WTC11 (cell line): ENCODE measurements around the gene DYDC1. TPM values are rescaled to one million over a fixed set of nuclear protein-coding genes. Genes with fewer than 3 reads are reported as not detected.

Experiments
- ATAC-seq: fragments of 200-7000 bp; cut with Tn5 transposase; 2 replicates; pipeline ENCODE4 v1.10.0; 2021; ENCODE audit warnings: mild to moderate bottlenecking, moderate library complexity
- CTCF ChIA-PET: fragments of 300-600 bp; sonication (Branson Sonifier 250); formaldehyde crosslinking; loops from one replicate; lab custom pipeline; 2021; ENCODE audit warnings: antibody characterized with exemption; lab: Charles Lee
- POLR2A ChIA-PET: fragments of 350-600 bp; sonication (Branson Sonifier 250); formaldehyde crosslinking; loops from one replicate; lab custom pipeline; 2021; ENCODE audit warnings: antibody characterized with exemption; lab: Charles Lee
- DNase-seq: peaks from one replicate; pipeline ENCODE4 v3.0.0; 2021; ENCODE audit warnings: low spot score
- H3K27ac Mint-ChIP-seq: 2 replicates; pipeline ENCODE4 v1.8.0; 2021; ENCODE audit warnings: mixed read lengths
- H3K27me3 Mint-ChIP-seq: 2 replicates; pipeline ENCODE4 v1.8.0; 2021; ENCODE audit warnings: low read depth, mild to moderate bottlenecking, moderate library complexity, mixed read lengths
- H3K36me3 Mint-ChIP-seq: 2 replicates; pipeline ENCODE4 v1.8.0; 2021; ENCODE audit warnings: mixed read lengths
- H3K4me1 Mint-ChIP-seq: 2 replicates; pipeline ENCODE4 v1.8.0; 2022; ENCODE audit warnings: mixed read lengths
- H3K4me3 Mint-ChIP-seq: 2 replicates; pipeline ENCODE4 v1.8.0; 2021; ENCODE audit warnings: mild to moderate bottlenecking, moderate library complexity, mixed read lengths
- H3K9me3 Mint-ChIP-seq: 2 replicates; pipeline ENCODE4 v1.8.0; 2021; ENCODE audit warnings: mixed read lengths
- ATF3 ChIP-seq: sonication (generic); formaldehyde crosslinking; conservative IDR thresholded peaks from 2 replicates; pipeline ENCODE4 v1.8.1; 2022; ENCODE audit warnings: mild to moderate bottlenecking, missing genetic modification reagents
- CTCF ChIP-seq: fragments of 200-600 bp; IDR thresholded peaks from 2 replicates; pipeline ENCODE4 v1.8.0; 2022; ENCODE audit warnings: antibody characterized with exemption
- E2F5 ChIP-seq: sonication (generic); formaldehyde crosslinking; IDR thresholded peaks from 2 replicates; pipeline ENCODE4 v1.8.1; 2022; ENCODE audit warnings: mild to moderate bottlenecking, moderate library complexity, missing genetic modification reagents
- GABPB1 ChIP-seq: sonication (generic); formaldehyde crosslinking; IDR thresholded peaks from 2 replicates; pipeline ENCODE4 v1.8.1; 2023; ENCODE audit warnings: mild to moderate bottlenecking, missing genetic modification reagents
- GRHL2 ChIP-seq: fragments of 250-450 bp; sonication (Bioruptor Pico); IDR thresholded peaks from 2 replicates; pipeline ENCODE4 v1.8.0; 2022; ENCODE audit warnings: mild to moderate bottlenecking, moderate library complexity; ENCODE audit not compliant: insufficient replicate concordance, severe bottlenecking
- JUN ChIP-seq: sonication (generic); formaldehyde crosslinking; IDR thresholded peaks from 2 replicates; pipeline ENCODE4 v1.8.0; 2023; ENCODE audit warnings: mild to moderate bottlenecking, missing genetic modification reagents
- NR2C2 ChIP-seq: sonication (generic); formaldehyde crosslinking; IDR thresholded peaks from 2 replicates; pipeline ENCODE4 v1.8.0; 2022; ENCODE audit warnings: mild to moderate bottlenecking, missing genetic modification reagents
- NR3C1 ChIP-seq: sonication (generic); formaldehyde crosslinking; conservative IDR thresholded peaks from 2 replicates; pipeline ENCODE4 v1.8.1; 2023; ENCODE audit warnings: low read depth, mild to moderate bottlenecking, missing genetic modification reagents
- RELA ChIP-seq: sonication (generic); formaldehyde crosslinking; IDR thresholded peaks from 2 replicates; pipeline ENCODE4 v1.8.1; 2022; ENCODE audit warnings: missing genetic modification reagents, mild to moderate bottlenecking, borderline replicate concordance
- RORB ChIP-seq: fragments of 250-450 bp; sonication (Bioruptor Pico); IDR thresholded peaks from 2 replicates; pipeline ENCODE4 v1.9.0; 2021; ENCODE audit warnings: mild to moderate bottlenecking
- SMAD3 ChIP-seq: sonication (generic); formaldehyde crosslinking; IDR thresholded peaks from 2 replicates; pipeline ENCODE4 v1.8.0; 2022; ENCODE audit warnings: missing genetic modification reagents, mild to moderate bottlenecking, borderline replicate concordance
- SP1 ChIP-seq: sonication (generic); formaldehyde crosslinking; conservative IDR thresholded peaks from 2 replicates; pipeline ENCODE4 v1.8.1; 2022; ENCODE audit warnings: missing genetic modification reagents
- TCF7 ChIP-seq: sonication (generic); formaldehyde crosslinking; IDR thresholded peaks from 2 replicates; pipeline ENCODE4 v1.8.0; 2022; ENCODE audit warnings: mild to moderate bottlenecking, low read depth, missing genetic modification reagents, moderate library complexity
- TEAD1 ChIP-seq: sonication (generic); formaldehyde crosslinking; IDR thresholded peaks from 2 replicates; pipeline ENCODE4 v1.8.0; 2022; ENCODE audit warnings: mild to moderate bottlenecking, missing genetic modification reagents
- ZBTB21 ChIP-seq: sonication (generic); formaldehyde crosslinking; IDR thresholded peaks from 2 replicates; pipeline ENCODE4 v1.8.1; 2023; ENCODE audit warnings: mild to moderate bottlenecking, missing genetic modification reagents, borderline replicate concordance
- ZNF232 ChIP-seq: sonication (generic); formaldehyde crosslinking; IDR thresholded peaks from 2 replicates; pipeline ENCODE4 v1.8.0; 2022; ENCODE audit warnings: mild to moderate bottlenecking, missing genetic modification reagents
- ZNF512 ChIP-seq: sonication (generic); formaldehyde crosslinking; IDR thresholded peaks from 2 replicates; pipeline ENCODE4 v1.8.1; 2022; ENCODE audit warnings: missing genetic modification reagents, borderline replicate concordance
- total RNA-seq: library from RNA; stranded (reverse); gene quantifications from 3 replicates; pipeline ENCODE4 v1.2.3, GENCODE V29; 2021
- TF ChIP-seq, protein P1 (sequence below): fragments of 250-450 bp; sonication (Bioruptor Pico); IDR thresholded peaks from 2 replicates; pipeline ENCODE4 v2.1.2; 2022; ENCODE audit warnings: mild to moderate bottlenecking, moderate library complexity

Gene DYDC1
- total RNA-seq, 1 experiment from 2014 or later: 0.52 TPM

DNA sequence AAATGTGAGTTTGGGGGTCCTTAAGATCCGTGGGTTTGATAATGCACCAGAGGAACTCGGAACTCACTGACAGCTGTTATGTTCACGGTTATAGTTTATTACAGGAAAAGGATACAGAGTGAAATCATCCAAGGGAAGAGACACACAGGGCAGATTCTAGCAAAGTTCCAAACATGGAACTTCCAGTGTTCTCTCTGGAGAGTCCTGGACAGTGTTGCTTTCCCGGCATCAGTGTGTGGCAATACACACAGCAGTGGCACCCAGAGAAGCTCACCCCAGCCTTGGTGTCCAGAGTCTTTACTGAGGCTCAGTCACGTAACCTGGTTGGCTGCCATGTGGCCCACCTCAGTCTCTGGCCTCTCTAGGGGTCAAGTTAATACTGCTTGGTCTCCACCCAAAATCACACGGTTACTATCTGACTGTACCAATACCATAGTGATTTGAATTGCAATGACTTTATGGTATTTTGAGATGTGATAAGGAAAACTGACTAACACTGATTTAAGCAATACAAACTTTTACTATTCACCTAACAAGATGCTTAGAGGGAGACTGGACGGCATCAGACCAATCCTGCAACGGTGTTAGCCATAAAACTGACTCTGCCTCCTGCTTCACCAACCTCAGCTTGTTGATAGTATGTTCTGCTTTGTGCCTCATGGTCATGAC lies 43.7 kb upstream of the DYDC1 start:
- CTCF ChIA-PET: no interaction called here

DNA sequence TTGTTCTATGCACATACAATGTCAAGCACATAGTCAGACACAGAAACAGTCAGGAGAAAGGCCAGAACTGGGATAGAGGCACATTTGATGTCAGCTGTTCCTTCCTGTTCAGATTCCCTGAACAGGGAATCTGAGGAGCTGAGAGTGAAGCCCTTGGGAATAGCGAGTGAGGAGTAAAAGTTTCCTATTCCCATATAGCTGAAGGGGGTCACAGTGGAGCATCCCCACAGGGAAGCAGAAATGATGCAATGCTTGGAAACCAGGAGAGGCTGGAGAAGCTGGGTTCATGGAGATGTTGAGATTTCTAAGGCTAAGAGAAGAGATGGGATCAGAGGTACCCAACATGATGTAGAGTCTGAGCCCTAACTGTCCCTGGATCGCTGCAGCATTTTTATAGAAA lies 40.5 kb upstream of the DYDC1 start:
- POLR2A ChIA-PET: interaction anchor here (0.9 kb wide), 1 partner anchor 9 kb away, joined by 6 read pairs; no protein-coding TSS in a partner anchor
- H3K4me1 Mint-ChIP-seq: no peaks in the 10 kb centered on the region

More for the DNA sequence above, 43.7 kb upstream of the DYDC1 start:
- no peak for ATAC-seq
- POLR2A ChIA-PET: no interaction called here
- H3K9me3 Mint-ChIP-seq: no peaks in the 10 kb centered on the region; the same call in 1 of the 2 replicates
- no peak for DNase-seq
- no peak overlapping the region for H3K27ac Mint-ChIP-seq
- H3K27me3 Mint-ChIP-seq: 0 out of 2 replicates have a peak, but pooled peaks cover 2% of the 10 kb centered on the region
- H3K36me3 Mint-ChIP-seq: no peaks in the 10 kb centered on the region
- no peak overlapping the region for H3K4me3 Mint-ChIP-seq
- H3K4me1 Mint-ChIP-seq: no peaks in the 10 kb centered on the region; the same call in none of the 2 replicates
- TF ChIP-seq JUN (CRISPR knock-in tag) (no peak), TCF7 (no peak), E2F5 (no peak), NR2C2 (no peak), SMAD3 (no peak), ZNF232 (CRISPR knock-in tag) (no peak), ZNF512 (CRISPR knock-in tag) (no peak), RELA (no peak), NR3C1 (CRISPR knock-in tag) (no peak), CTCF (no peak), ATF3 (CRISPR knock-in tag) (no peak), ZBTB21 (CRISPR knock-in tag) (no peak), GRHL2 (CRISPR knock-in tag) (no peak), TEAD1 (no peak), RORB (CRISPR knock-in tag) (no peak), SP1 (CRISPR knock-in tag) (no peak)
- TF ChIP-seq, protein P1, sequence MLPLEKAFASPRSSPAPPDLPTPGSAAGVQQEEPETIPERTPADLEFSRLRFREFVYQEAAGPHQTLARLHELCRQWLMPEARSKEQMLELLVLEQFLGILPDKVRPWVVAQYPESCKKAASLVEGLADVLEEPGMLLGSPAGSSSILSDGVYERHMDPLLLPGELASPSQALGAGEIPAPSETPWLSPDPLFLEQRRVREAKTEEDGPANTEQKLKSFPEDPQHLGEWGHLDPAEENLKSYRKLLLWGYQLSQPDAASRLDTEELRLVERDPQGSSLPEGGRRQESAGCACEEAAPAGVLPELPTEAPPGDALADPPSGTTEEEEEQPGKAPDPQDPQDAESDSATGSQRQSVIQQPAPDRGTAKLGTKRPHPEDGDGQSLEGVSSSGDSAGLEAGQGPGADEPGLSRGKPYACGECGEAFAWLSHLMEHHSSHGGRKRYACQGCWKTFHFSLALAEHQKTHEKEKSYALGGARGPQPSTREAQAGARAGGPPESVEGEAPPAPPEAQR (CRISPR knock-in tag): no peak

More for the DNA sequence above, 40.5 kb upstream of the DYDC1 start:
- no peaks in the 10 kb centered on the region for H3K36me3 Mint-ChIP-seq
- CTCF ChIA-PET: interaction anchor here (0.9 to 2.1 kb wide), 2 partner anchors 19 to 199 kb away, joined by 3 to 10 read pairs; no protein-coding TSS in a partner anchor
- no peak for TF ChIP-seq SP1 (CRISPR knock-in tag)
- peak; percentile 61; the same call in 1 of the 2 replicates for TF ChIP-seq GABPB1 (CRISPR knock-in tag)
- H3K27me3 Mint-ChIP-seq: 0 out of 2 replicates have a peak, but pooled peaks cover 2% of the 10 kb centered on the region
- DNase-seq (no peak), ATAC-seq (no peak)
- no peak overlapping the region for H3K4me3 Mint-ChIP-seq
- H3K9me3 Mint-ChIP-seq: no peaks in the 10 kb centered on the region; the same call in 1 of the 2 replicates
- H3K27ac Mint-ChIP-seq: no peak overlapping the region
